ENCODE measurements around the gene KIF24.
"Not testable (repeated sequence)": the region's sequence is repeated elsewhere in the genome, so short reads cannot be mapped to it uniquely, and the experiment has no call there.

The KIF24 gene

GRCh38 chr9:34321451-34321850, 7.6 kb downstream of the KIF24 start:
- DNase-seq: no peak

GRCh38 chr9:34318163-34318790, 10.8 kb downstream of the KIF24 start:
- DNase-seq: no peak

- DNase-seq: no peak
These were observed 11.6 kb downstream of the KIF24 start for GRCh38 chr9:34317436-34317835.

- no peak for DNase-seq
These were observed 17.4 kb downstream of the KIF24 start for GRCh38 chr9:34311499-34312185.

GRCh38 chr9:34310215-34310614, 18.9 kb downstream of the KIF24 start:
- DNase-seq: no peak

- not testable (repeated sequence) for DNase-seq
These were observed 20.8 kb downstream of the KIF24 start for GRCh38 chr9:34308316-34308715.

GRCh38 chr9:34301064-34301463, 28.0 kb downstream of the KIF24 start:
- not testable (repeated sequence) for DNase-seq

- DNase-seq: no peak
These were observed 36.5 kb downstream of the KIF24 start for GRCh38 chr9:34292552-34292951.

GRCh38 chr9:34291423-34291822, 37.6 kb downstream of the KIF24 start:
- DNase-seq: no peak

- DNase-seq: no peak
These were observed 38.0 kb downstream of the KIF24 start for GRCh38 chr9:34291023-34291422.

GRCh38 chr9:34289159-34289558, 39.9 kb downstream of the KIF24 start:
- no peak for DNase-seq

- DNase-seq: no peak
These were observed 47.0 kb downstream of the KIF24 start for GRCh38 chr9:34282096-34282495.

GRCh38 chr9:34279411-34279810, 49.7 kb downstream of the KIF24 start:
- DNase-seq: no peak

All from T-helper 1 cell (primary cell).